Measurements from ENCODE around the gene SNRNP35. TPM values are rescaled to one million over a fixed set of nuclear protein-coding genes. Genes with fewer than 3 reads are reported as not detected.

SNRNP35 gene
- total RNA-seq, 2 experiments from 2014 or later = 26.2 to 28.6 TPM

DNA sequence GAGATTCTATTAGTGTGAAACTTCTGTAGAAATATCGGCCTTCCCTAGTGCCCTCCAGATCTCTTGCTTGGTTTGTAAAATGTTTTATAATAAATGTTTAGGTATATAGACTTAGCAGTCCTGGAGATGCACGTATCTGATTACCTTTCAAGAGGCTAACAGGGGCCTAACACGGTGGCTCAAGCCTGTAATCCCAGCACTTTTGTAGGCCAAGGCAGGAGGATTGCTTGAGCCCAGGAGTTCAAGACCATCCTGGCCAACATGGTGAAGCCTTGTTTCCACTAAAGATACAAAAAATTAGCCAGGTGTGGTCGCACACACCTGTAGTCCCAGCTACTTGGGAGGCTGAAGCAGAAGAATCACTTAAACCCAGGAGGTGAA, 11.6 kb upstream of the SNRNP35 start:
- Histone ChIP-seq H3K9me3 (ENCODE audit: control insufficient read depth in 1 of 2, insufficient read depth in 1 of 2, low read length in 2 of 2) (no peaks in the 10 kb centered on the region), H3K4me3 (ENCODE audit: low read length) (no peak overlapping the region), H3K27ac (ENCODE audit: low read depth in 1 of 2, low read length in 2 of 2) (peak overlapping the region in 1 of 2 donors; percentile 40), H3K4me1 (ENCODE audit: insufficient read depth, low read length) (peaks cover 41% of the 10 kb centered on the region), H3K27me3 (ENCODE audit: control insufficient read depth in 1 of 2, insufficient read depth in 2 of 2, low read length in 2 of 2) (no peaks in the 10 kb centered on the region), H3K36me3 (ENCODE audit: insufficient read depth, low read length) (peaks cover 3% of the 10 kb centered on the region)
- intact Hi-C loops (cut with DNase I, micrococcal nuclease) = no loop called here
- H3K4me3 Mint-ChIP-seq = no peak overlapping the region
- H3K9me3 Mint-ChIP-seq = no peaks in the 10 kb centered on the region
- TF ChIP-seq CTCF (IDR thresholded peaks at IDR 0.05) = no peak
- H3K36me3 Mint-ChIP-seq (ENCODE audit: low read depth) = peaks cover 5% of the 10 kb centered on the region
- no peak for DNase-seq
- peak overlapping the region; percentile 45 for H3K27ac Mint-ChIP-seq
- CTCF ChIA-PET = interaction anchor here (0.7 to 1.0 kb wide), 2 partner anchors 81 to 480 kb away, joined by 3 read pairs; partner anchors contain the start of gene ABCB9
- POLR2A ChIA-PET = interaction anchor here (1.3 to 1.9 kb wide), 2 partner anchors 10 to 12 kb away, joined by 4 to 6 read pairs; partner anchors contain the start of genes RILPL2 and SNRNP35
- H3K27me3 Mint-ChIP-seq = no peaks in the 10 kb centered on the region
- H3K4me1 Mint-ChIP-seq (ENCODE audit: low read depth) = peaks cover 34% of the 10 kb centered on the region
- ATAC-seq (ENCODE audit: poor library complexity) = no peak

DNA sequence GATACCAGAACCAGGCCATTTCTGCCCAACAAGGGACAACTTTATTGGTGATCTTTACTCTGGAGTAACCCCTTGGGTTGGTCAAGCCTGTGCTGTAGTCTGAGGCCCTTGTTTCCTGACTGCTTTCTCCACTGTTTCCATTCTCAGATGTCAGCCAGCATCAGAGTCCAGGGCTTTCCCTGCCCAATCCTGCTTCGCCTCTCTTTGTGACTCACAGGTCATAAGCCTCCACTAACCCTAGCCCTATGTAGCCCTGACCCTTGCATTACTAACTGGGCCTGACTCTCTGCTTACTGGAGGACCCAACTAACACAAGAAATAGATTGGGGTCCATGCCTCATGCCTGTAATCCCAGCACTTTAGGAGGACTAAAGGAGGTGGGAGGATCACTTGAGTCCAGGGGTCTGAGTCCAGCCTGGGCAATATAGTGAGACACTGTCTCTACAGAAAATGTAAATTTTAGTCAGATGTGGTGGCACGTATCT, 8.6 kb upstream of the SNRNP35 start:
- intact Hi-C loops (cut with DNase I, micrococcal nuclease) = no loop called here
- Histone ChIP-seq H3K27me3 (ENCODE audit: control insufficient read depth in 1 of 2, insufficient read depth in 2 of 2, low read length in 2 of 2) (no peaks in the 10 kb centered on the region), H3K27ac (ENCODE audit: low read depth in 1 of 2, low read length in 2 of 2) (peak overlapping the region; percentile 23 to 72)

GRCh38 chr12:123449856-123450255, 8.1 kb upstream of the SNRNP35 start:
- H3K9me3 Mint-ChIP-seq = no peaks in the 10 kb centered on the region
- H3K27ac ChIP-seq (ENCODE audit: low read depth in 1 of 2, low read length in 2 of 2) = no peak overlapping the region
- no peak overlapping the region for H3K4me3 ChIP-seq (ENCODE audit: low read length)
- H3K4me1 Mint-ChIP-seq (ENCODE audit: low read depth) = peaks cover 28% of the 10 kb centered on the region
- ChIA-PET POLR2A (interaction anchor here (1.5 to 3.6 kb wide), 3 partner anchors 12 to 86 kb away, joined by 3 to 43 read pairs (median 3); partner anchors contain the start of gene RILPL2), CTCF (no interaction called here)
- peak overlapping the region; percentile 67 for H3K27ac Mint-ChIP-seq
- H3K36me3 ChIP-seq (ENCODE audit: insufficient read depth, low read length) = peaks cover 3% of the 10 kb centered on the region
- DNase-seq = no peak
- H3K27me3 ChIP-seq (ENCODE audit: control insufficient read depth in 1 of 2, insufficient read depth in 2 of 2, low read length in 2 of 2) = no peaks in the 10 kb centered on the region
- peaks cover 5% of the 10 kb centered on the region for H3K36me3 Mint-ChIP-seq (ENCODE audit: low read depth)
- H3K27me3 Mint-ChIP-seq = no peaks in the 10 kb centered on the region
- no peak overlapping the region for H3K4me3 Mint-ChIP-seq
- no peaks in the 10 kb centered on the region for H3K9me3 ChIP-seq (ENCODE audit: control insufficient read depth in 1 of 2, insufficient read depth in 1 of 2, low read length in 2 of 2)
- H3K4me1 ChIP-seq (ENCODE audit: insufficient read depth, low read length) = peaks cover 38% of the 10 kb centered on the region
- no peak for ATAC-seq (ENCODE audit: poor library complexity)
- no peak for TF ChIP-seq CTCF (IDR thresholded peaks at IDR 0.05)
- intact Hi-C loops (cut with DNase I, micrococcal nuclease) = no loop called here

More for the DNA sequence above, 8.6 kb upstream of the SNRNP35 start:
- Histone ChIP-seq H3K4me3 (ENCODE audit: low read length) (no peak overlapping the region), H3K9me3 (ENCODE audit: control insufficient read depth in 1 of 2, insufficient read depth in 1 of 2, low read length in 2 of 2) (no peaks in the 10 kb centered on the region), H3K4me1 (ENCODE audit: insufficient read depth, low read length) (peaks cover 41% of the 10 kb centered on the region), H3K36me3 (ENCODE audit: insufficient read depth, low read length) (peaks cover 3% of the 10 kb centered on the region)
- CTCF ChIA-PET = interaction anchor here (1.1 to 1.2 kb wide), 2 partner anchors 13 to 19 kb away, joined by 3 to 5 read pairs; partner anchors contain the start of gene RILPL2
- peak overlapping the region; percentile 67 for H3K27ac Mint-ChIP-seq
- ATAC-seq (ENCODE audit: poor library complexity) = no peak
- peaks cover 5% of the 10 kb centered on the region for H3K36me3 Mint-ChIP-seq (ENCODE audit: low read depth)
- no peaks in the 10 kb centered on the region for H3K27me3 Mint-ChIP-seq
- POLR2A ChIA-PET = interaction anchor here (0.7 to 3.6 kb wide), 8 partner anchors 9 to 216 kb away, joined by 3 to 60 read pairs (median 5); partner anchors contain the start of genes MPHOSPH9, MTRFR, RILPL2 and SBNO1
- TF ChIP-seq CTCF (IDR thresholded peaks at IDR 0.05) = no peak
- H3K9me3 Mint-ChIP-seq = no peaks in the 10 kb centered on the region
- peak overlapping the region; percentile 9 for H3K4me3 Mint-ChIP-seq
- H3K4me1 Mint-ChIP-seq (ENCODE audit: low read depth) = peaks cover 33% of the 10 kb centered on the region
- DNase-seq = peak in 2 of 14 experiments; percentile 47 to 61

All from CD4-positive, alpha-beta T cell (primary cell).